ENCODE measurements around the gene KLHL21. TPM values are rescaled to one million over a fixed set of nuclear protein-coding genes. Genes with fewer than 3 reads are reported as not detected.

KLHL21 gene
- polyA plus RNA-seq, 3 donors = 14.5 to 39.0 (median 30.2) TPM

Other genes with a start within 250 kb of the KLHL21 start
- 10 to 100 TPM in 2 of 3 donors, 1 to 10 TPM in 1; 6.5 to 13.8 (median 11.0) TPM for gene ACOT7, start 209.1 kb downstream of the KLHL21 start, polyA plus RNA-seq
- gene HES2, start 182.9 kb downstream of the KLHL21 start, polyA plus RNA-seq = under 1 TPM in 2 of 3 donors, not detected in 1; 0.01 to 0.18 TPM
- 1 to 10 TPM in 1 of 3 donors, under 1 TPM in 2; 0.20 to 1.2 (median 0.28) TPM for gene ESPN, start 178.1 kb downstream of the KLHL21 start, polyA plus RNA-seq
- gene TNFRSF25, start 136.7 kb downstream of the KLHL21 start, polyA plus RNA-seq = 10 to 100 TPM in 2 of 3 donors, 1 to 10 TPM in 1; 2.6 to 18.1 (median 10.1) TPM
- gene PLEKHG5, start 111.2 kb downstream of the KLHL21 start, polyA plus RNA-seq = 10 to 100 TPM in 1 of 3 donors, 1 to 10 TPM in 2; 1.7 to 16.8 (median 9.4) TPM
- 1 to 10 TPM; 2.8 to 5.8 (median 5.2) TPM for gene NOL9, start 48.4 kb downstream of the KLHL21 start, polyA plus RNA-seq
- under 1 TPM in 1 of 3 donors, not detected in 2; 0.12 TPM for gene TAS1R1, start 47.6 kb downstream of the KLHL21 start, polyA plus RNA-seq
- gene ZBTB48, start 22.9 kb downstream of the KLHL21 start, polyA plus RNA-seq = 10 to 100 TPM; 19.0 to 31.4 (median 19.3) TPM
- 10 to 100 TPM in 2 of 3 donors, 1 to 10 TPM in 1; 5.2 to 13.3 (median 11.1) TPM for gene PHF13, start 10.9 kb upstream of the KLHL21 start, polyA plus RNA-seq
- gene THAP3, start 22.0 kb upstream of the KLHL21 start, polyA plus RNA-seq = 10 to 100 TPM; 17.8 to 20.8 (median 20.1) TPM
- 10 to 100 TPM; 14.1 to 25.4 (median 21.1) TPM for gene DNAJC11, start 98.9 kb upstream of the KLHL21 start, polyA plus RNA-seq
- gene CAMTA1, start 182.6 kb upstream of the KLHL21 start, polyA plus RNA-seq = 100 to 1,000 TPM in 1 of 3 donors, 10 to 100 TPM in 2; 25.7 to 111 (median 60.2) TPM